NCI-H187 treated with DMSO at 0.1 percent for 48 hours (cell line): ENCODE results near the gene ACSS2.
"Not testable (repeated sequence)": the region's sequence is repeated elsewhere in the genome, so short reads cannot be mapped to it uniquely, and the experiment has no call there.

Source experiments
- DNase-seq: peaks from one replicate; lab custom pipeline; 2025; lab: John Stamatoyannopoulos, UW

Gene ACSS2

DNA sequence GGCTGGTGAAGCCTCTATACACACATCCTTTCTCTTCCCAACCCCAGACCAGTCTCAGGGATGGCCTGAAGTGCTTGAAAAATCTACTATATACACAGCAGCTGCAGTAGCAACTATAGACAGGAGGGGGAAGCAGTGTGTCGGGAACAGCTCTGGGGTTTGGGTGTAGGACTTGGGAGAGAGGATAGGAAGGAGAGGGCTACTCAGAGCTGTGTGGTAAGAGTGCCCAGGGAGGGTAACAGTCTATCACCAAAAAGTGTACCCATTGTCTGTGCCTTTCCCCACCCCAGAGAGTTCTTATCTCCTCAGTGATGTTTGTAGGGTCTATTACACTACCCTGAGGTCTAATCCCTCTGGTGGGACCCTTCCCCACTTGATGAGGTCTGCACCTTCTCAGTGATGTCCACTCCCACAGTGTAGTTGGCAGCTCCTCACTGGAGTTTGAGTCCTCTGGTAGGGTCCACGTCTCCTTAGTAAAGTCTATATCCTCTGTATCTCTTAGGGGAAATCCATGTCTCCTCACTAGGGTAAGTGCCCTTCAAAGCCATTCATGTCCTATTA, 2.2 kb upstream of the ACSS2 start:
- peak; percentile 35 for DNase-seq

DNA sequence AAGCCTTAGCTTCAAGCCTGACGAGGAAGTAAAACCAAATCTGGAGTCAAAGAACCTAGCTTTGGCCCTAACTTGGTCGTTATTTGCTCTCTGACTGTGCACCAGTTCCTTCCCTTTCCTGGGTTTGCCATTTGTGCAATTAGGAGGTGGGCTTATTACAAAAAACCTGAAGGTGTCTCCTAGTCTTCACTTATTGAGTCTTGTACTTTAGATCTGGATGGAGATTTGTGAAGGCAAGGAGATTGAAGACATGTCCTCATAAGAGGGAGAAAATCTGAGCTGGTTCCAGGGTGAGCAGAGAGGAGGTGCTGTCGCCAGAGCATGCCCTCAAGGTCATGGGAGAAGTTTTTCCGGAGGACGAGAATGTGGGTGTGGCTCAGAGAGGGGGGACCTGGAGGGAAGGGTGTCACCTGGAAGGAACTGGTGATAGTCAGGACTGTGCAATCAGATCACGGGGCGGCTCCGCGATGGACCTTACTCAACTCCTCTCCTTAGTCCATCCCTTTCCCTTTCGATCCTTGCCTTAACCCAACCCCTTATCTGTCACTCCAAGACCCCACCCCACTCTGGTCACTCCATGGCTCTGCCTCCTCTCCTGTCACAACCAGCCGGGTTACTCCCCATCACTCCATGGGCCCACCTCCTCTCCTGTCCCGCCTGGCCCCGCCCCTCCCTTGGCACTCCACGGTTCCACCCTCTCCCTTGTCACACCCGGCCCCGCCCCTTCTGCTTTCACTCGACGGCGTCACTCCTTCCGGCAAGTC, 588 bp upstream of the ACSS2 start:
- DNase-seq: peak; percentile 96

DNA sequence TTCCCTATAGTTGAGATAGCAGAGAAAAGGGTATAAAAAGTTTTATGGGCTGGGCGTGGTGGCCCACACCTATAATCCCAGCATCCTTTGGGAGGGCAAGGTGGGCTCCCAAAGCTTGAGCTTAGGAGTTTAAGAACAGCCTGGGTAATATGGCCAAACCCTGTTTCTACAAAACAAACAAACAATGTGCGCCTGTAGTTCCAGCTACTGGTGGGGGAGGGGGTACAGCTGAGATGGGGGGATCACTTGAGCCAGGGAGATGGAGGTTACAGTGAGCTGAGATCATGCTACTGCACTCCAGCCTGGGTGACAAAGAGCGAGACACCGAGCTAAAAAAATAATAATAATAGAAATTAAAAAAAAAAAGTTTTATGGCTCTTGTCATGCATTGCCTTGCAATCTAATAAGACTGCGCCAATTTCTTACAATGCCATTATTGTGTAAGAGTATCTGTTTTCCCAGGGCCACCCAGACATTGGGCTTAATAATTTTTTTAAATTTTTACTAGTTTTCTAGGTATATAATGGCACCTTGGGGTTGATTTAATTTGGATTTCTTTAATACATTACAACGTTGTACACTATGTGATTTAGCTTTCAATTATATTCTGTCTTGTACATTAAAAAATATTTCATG, 3.9 kb downstream of the ACSS2 start:
- no peak for DNase-seq

DNA sequence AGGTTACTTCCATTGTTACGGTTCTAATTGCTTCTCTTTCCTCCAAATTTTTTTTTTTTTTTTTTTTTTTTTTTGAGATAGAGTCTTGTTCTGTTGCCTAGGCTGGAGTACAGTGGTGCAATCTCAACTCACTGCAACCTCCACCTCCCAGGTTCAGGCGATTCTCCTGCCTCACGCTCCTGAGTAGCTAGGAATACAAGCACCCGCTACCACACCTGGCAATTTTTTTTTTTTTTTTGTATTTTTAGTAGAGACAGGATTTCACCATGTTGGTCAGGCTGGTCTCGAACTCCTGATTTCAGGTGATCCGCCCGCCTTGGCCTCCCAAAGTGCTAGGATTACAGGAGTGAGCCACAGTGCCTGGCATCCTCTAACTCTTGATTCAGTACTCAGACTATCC, 4.6 kb downstream of the ACSS2 start:
- not testable (repeated sequence) for DNase-seq

DNA sequence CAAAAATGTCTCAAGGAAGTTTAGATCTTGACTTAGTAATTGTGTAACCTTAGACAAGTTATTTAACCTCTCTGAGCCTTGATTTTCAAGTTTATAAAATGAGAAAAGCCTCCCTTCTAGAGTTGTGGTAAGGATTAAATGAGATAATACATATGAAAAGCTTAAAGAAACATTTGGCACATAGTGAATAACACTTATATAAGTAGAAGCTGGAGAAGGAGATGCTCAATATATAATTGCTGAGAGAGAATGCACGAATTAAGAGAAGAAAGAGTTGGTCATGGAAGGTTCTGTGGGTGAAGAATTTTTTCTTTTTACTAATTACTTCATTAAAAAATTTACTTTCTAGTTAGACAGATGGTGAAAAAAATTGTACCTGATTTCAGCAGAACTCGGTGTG, 5.3 kb downstream of the ACSS2 start:
- no peak for DNase-seq

DNA sequence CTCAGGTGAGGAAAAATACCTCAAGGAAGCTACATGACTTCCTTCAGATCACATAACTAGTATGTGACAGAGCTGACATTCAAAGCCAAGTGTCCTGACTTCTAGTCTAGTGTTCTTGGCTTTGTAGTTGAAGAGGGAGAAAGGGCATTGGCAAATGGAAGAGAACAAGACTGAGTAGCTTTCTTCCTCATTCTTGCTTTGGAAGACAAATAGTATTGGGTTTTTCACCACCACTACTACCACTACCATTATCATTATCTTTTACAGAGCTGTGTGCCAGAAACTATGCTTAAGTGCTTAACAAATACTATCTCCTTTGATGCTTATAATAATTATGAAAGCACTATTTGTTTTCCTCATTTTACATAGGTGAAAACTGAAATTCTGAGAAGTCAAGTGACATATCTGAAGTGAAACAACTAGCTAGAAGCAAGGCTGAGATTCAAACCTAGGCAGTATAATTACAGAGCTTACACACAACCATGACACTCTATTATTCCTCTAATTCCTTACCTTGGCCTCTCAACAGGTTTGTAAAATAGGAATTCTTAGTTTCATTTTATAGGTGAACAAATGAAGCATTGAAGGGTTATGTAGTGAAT, 6.8 kb downstream of the ACSS2 start:
- no peak for DNase-seq

DNA sequence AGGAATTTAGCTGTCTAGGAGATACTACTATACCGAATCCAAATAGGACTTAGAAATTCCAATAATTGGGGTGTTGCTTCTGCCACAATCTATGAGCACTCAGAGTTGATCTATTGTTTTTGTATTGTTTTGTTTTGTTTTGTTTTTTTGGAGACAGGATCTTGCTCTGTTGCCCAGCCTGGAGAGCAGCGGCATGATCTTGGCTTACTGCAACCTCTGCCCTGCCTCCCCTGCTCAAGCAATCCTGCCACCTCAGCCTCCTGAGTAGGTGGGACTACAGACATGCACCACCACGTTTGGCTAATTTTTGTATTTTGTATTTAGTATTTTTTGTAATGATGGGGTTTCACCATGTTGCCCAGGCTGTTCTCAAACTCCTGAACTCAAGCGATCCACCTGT, 7.4 kb downstream of the ACSS2 start:
- DNase-seq: no peak

DNA sequence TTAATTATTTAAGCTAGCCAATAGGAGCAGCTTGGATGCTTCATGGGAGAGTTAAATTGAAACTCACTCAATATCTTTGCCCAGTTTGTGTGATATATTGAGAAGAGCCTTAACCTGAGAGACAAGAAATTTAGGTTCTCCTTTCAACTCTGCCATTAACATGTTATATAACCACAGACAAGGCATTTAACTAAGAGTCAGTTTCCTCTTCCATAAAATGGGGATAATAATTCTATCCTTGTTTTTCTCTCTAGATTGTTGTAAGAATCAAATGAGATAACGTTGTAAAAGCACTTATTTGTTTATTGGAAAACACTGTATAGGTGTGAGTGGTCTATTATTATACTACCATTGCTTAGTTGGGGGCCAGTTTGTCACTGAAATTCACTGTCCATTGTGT, 7.8 kb downstream of the ACSS2 start:
- DNase-seq: no peak

DNA sequence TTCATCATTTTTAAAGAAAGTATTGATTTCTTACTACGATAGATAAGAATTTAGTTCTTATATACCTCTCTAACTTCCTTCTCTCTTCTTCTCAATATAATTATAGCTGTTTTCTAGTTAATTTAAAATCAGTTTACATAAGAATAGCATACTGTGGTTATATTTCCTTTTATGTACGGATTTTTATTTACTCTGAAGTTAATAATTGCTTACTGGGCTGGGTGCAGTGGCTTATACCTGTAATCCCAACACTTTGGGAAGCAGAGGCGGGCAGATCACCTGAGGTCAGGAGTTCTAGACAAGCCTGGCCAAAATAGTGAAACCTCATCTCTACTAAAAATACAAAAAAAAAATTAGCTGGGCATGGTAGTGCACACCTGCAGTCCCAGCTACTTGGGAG, 9.7 kb downstream of the ACSS2 start:
- DNase-seq: no peak

DNA sequence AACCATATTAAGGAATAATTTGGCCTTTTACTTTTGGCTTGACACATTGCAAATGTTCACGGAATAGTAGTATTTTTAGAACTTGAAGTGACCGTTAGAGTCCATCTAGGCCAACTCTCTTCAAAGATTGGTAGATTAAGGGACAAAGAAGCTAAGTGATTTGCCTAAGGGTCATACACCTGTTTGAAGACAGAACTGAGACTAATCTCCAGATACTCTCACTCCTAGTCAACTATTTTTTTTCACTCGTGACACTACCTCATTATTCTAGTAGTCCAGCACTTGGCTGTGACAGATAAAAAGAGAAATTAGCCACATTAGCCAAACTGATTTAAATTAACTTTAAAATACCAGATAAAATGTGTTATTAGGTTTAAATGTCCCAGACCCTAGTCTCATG, 10.6 kb downstream of the ACSS2 start:
- no peak for DNase-seq

DNA sequence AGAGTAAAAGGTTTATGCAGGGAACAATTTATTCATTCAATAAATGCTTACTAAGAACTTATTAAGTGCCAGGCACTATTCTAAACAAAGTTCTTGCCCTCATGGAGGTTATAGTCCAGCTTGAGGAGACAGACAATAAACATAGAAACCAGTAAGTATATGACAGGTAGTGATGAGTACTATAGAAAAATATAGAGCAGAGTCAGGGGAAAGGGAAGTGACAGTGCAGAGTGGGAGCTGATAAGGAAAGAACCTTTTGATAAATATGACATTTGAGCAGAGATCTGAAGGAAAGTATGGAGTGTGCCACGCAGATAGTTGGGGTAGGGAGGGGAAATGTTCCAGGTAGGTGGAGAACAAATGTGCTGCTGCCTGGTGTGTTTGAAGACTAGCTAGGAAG, 12.1 kb downstream of the ACSS2 start:
- no peak for DNase-seq

DNA sequence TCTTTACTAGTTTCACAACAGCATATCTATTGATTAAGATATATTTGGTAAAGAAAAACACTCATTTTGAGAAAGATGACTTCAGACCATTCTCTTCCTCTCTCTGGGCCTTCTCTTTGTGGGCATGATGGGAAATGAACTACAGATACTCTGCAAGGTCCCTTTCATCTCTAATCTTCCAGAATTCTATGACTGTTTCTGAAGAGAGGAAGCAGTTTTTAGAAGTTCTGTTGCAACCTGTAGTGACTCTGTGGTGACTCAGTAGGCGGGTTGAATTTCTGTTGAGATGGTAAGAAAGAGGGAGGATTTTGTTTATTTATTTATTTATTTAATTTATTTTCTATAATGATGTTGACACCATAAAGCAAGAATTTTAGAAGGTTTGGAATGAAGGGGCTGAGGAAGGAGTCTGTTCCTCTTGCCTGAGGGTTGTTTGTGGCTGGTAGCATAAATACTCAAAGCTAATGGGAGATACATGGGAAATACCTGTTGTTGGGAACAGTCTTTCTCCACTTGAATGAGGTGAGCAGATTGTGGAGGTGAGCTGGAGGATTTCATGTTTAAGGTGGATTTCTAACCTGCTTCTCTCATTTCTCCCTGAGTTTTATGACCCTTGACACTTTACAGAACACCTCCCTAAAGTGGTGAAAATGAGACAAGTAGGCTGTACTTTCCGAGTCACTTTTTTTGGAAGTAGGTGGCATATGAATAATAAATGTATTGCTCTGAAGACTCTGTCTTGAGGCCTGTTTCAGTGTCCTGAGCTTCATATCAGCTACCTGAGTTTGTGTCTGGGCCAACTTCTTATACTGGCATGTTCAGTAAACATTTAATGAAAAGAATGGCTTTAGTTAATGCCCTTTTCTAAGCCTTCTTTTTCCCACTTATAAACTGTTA, 15.0 kb downstream of the ACSS2 start:
- DNase-seq: no peak

DNA sequence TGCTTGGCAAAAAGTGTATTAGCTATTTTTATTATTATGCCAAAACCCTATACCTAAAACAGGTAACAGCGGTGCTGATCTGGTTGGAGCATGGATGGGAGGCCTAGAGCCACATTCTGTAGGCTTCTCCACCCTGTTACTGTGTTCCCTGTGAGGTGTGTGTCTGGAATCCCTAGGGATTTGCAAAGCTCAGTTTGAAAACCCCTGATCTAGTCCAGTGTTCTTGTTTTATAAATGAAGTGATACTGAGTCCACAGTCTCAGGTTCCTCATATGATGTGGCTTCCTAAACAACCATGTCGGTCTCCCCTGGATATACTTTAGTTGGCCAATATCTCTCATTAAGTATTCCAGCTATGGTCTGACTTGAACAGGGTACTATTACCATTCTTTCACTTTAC, 16.3 kb downstream of the ACSS2 start:
- DNase-seq: no peak

DNA sequence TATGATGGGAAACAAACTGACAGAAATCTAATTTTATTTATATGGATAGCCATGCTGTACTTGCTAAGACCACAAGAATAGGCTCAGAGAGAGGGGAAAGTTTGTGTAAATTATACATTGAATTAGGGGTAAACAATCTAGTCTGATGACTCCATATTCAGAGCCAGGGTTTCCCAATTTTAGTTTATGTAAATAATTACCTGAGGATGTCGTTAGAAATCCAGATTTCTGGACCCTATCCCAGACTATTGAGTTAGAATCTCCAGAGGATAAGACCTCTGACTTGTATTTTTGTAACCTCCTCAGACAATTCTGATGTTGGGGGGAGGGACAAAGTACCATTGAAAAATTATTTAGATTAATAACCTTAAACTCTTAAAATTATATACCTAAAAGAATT, 18.3 kb downstream of the ACSS2 start:
- DNase-seq: no peak

DNA sequence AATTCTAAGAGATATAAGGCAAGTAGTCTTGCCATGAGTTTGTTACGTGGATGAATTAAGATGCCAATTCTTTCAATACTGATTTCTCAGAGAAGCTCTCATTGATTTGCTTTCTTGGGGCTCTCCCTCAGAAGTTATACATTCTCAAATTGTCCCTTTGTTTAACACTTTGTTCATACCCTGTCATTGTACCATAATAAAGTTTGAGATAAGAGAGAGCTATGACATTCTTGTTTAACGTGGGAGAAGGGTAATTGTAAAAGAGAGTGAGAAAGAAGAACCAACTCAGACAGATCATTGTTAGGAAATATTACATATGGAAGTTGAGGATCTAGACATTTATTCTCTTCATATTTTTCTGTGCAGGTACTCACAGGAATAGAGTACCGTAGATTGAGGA, 19.1 kb downstream of the ACSS2 start:
- DNase-seq: no peak

DNA sequence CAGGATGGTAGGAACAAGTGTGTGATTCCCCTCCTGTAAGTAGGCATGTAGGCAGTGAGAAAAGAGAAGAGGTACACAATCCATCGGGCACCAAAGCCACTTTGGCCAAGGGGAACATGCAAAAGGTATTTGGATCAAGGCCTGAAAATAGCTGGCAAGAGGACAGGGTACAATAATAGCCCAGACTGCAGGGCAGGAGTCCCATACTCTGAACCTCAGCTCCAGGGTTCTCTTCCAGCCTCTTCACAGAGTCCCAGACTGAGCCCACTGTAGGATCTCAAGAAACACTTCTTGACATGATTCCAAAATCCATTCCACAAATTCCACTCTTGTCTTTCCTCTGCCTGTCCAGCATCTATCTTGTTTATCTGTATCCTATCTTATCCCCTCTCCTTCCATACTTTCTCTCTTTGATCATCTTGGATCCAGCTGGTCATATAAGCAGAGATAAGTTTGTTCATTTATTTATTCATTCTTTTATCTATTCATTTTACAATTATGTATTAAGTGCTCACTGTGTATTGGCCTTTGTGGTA, 19.7 kb downstream of the ACSS2 start:
- no peak for DNase-seq

DNA sequence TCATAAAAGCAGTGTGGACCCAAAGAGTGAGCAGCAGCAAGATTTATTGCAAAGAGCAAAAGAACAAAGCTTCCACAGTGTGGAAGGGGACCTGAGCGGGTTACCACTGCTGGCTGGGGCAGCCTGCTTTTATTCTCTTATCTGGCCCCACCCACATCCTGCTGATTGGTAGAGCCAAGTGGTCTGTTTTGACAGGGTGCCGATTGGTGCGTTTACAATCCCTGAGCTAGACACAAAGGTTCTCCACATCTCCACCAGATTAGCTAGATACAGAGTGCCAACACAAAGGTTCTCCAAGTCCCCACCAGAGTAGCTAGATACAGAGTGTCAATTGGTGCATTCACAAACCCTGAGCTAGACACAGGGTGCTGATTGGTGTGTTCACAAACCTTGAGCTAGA, 21.7 kb downstream of the ACSS2 start:
- not testable (repeated sequence) for DNase-seq

DNA sequence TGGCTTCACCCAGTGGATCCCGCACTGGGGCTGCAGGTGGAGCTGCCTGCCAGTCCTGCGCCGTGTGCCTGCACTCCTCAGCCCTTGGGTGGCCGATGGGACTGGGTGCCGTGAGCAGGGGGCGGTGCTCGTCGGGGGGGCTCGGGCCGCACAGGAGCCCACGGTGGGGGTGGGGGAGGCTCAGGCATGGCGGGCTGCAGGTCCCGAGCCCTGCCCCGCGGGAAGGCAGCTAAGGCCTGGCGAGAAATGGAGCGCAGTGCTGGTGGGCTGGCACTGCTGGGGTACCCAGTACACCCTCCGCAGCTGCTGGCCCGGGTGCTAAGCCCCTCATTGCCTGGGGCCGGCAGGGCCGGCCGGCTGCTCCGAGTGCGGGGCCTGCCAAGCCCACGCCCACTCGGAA, 22.3 kb downstream of the ACSS2 start:
- not testable (repeated sequence) for DNase-seq

DNA sequence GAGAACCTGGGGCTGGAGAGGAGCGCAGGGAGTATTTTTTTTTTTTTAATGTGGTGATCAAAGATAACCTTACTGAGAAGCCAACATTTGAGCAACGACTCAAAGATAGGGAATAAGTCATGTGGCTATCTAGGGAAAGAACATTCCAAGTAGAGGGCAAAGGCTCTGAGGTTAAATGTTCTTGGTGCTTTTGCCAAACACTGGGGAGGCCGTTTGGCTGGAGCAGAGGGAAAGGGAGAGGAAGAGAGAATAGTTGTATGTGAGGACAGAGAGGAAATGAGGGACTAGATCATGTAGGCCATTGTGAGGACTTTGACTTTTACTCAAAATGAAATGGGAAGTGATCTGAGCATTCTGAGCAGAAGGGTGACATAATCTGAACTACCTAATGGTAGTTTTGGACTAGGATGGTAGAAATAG, 27.8 kb downstream of the ACSS2 start:
- no peak for DNase-seq

DNA sequence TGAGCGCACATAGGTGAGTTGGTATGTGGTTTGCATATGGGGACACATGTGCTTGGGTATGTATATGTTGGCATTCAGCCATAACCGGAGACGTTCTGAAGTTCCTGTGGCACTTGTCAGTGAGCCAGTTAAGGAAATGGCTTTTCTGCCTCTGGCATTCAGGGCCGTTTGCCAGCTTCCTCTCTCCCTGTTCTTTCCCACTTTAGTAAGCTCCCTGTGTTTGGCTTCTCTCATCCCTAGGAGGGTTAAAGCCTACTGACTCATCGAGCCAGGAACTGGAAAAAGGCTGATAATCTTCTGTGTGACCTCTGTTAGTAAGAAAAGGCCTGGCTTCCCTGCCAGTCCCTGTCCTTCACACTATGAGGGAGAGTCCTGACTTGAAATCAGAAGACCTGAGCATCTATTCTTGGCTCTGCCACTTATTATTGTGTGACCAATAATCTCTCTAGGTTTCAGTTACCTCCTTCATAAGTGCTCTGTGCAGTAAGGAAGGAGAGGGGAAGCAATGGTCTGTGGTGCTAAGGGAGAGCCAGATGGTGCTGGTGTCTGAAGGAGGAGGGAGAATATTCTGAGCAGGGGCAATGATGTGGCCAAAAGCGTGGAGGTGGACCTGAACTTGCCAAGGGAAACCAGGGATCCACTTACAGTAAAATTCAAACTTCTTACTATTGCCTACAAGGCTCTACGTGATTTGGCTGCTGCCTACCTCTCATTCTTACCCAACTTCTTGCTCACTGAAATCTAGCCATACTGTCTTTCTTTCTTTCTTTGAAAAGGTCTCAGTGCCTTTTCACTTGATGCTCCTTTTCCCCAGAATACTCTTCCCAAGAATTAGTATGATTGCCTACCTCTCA, 31.4 kb downstream of the ACSS2 start:
- DNase-seq: no peak

DNA sequence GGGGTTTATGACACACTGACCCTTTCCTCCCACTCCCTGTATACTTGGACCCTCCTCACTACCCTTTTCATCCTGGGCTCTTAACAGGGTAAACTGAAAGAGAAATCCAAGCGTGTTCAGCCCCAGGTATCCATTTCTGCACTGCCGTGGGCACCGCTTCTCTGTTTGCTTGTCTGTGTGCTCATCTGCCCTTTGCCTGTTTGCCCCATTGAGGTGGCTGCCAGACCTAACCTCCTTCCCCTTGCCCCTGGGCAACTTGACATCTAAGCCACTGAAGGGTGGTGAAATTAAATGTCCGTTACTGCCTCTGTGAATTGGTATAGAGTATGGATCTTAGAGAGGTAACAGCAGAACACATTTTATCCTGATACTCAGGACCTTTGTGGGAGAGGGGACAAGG, 38.7 kb downstream of the ACSS2 start:
- DNase-seq: no peak
